GM21423 (cell line): ENCODE results near the gene MYL3.
"Not testable (repeated sequence)": the region's sequence is repeated elsewhere in the genome, so short reads cannot be mapped to it uniquely, and the experiment has no call there.

Experiments
- ATAC-seq: cut with Tn5 transposase; IDR thresholded peaks from one replicate; pipeline ENCODE4 v1.9.1; 2021; ENCODE audit warnings: mild to moderate bottlenecking, moderate library complexity; ENCODE audit not compliant: unreplicated experiment

MYL3 gene

DNA sequence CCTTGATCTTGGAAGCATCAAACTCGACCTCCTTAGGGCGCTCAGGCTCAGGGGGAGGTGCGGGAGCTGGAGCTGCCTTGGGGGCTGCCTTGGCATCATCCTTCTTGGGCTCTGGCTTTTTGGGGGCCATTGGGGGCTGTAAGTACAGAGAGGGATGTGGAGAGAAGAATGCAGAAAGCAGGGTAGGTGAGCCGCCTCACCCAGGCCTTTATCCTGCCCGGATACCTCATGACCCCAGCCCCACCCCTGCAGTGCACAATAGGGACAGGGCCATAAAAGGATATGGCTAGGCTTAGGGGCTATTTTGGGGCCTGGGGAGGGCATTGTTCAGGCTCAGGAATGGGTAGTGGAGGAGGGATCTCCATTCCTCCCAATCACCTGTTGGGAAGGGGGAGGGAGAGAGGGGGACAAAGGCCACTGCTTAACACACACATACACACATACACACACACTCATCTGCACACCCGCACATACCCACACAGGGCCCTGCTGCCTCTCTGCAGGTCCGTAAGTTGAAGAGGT lies at the start of gene MYL3:
MYL3 (minus strand) TSS at position 184 of the 522 bp plus-strand sequence; CDS start at position 130, 54 bp downstream.
- no peak for ATAC-seq

DNA sequence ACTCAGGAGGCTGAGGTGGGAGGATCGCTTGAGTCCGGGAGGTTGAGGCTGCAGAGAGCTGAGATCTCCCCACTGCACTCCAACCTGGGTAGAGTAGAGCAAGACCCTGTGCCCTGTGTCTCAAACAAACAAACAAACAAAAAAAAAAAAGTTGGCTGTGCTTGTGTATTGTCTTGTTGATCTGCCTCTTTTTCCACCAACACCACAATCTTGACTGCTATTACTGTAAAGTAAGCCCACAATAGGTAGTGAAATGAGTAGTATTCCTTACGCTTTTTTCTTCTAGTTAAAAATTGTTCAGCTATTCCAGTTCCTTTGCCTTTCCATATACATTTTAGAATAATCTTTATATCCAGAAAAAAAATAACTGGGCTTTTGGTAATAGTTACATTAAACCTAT lies 49.7 kb upstream of the MYL3 start:
- ATAC-seq = no peak

DNA sequence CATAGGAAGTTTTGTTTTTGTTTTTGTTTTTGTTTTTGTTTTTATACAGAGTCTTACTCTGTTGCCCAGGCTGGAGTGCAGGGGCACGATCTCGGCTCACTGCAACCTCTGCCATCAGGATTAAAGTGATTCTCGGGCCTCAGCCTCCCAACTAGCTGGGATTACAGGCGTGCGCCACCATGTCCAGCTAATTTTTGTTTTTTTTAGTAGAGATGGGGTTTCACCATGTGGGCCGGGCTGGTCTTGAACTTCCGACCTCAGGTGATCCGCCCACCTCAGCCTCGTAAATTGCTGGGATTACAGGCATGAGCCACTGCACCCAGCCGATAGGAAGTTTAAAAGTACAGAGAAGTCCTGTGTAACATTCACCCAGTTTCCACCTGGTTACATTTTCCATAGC lies 47.7 kb upstream of the MYL3 start:
- not testable (repeated sequence) for ATAC-seq

DNA sequence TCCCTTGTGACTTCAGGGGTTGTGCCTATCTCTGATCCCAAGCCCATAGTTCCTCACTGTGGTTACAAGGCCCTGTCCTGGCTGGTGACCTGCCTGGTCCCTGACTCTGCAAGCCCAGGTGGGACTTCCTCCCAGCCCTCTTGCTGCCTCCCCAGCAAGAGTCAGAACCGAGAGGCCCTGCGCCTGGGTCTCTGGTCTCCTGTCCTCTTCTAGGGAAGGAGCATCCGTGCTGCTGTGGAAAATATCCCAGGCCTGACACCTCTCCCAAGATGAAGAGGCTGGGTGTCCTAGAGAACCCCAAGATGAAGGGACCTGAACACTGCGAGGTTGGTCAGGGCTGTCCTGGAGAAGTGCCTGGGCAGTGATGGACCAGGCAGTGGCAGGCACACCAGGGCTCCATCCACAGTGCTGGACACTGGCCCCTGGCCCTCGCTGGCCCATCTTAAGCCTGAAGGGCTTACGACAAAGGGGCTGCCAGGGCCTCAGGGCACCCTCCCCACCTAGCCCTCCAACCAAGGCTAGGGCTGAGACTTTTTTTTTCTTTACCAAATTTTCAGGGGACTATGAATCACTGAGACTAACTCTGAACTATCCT lies 47.0 kb upstream of the MYL3 start:
- no peak for ATAC-seq

DNA sequence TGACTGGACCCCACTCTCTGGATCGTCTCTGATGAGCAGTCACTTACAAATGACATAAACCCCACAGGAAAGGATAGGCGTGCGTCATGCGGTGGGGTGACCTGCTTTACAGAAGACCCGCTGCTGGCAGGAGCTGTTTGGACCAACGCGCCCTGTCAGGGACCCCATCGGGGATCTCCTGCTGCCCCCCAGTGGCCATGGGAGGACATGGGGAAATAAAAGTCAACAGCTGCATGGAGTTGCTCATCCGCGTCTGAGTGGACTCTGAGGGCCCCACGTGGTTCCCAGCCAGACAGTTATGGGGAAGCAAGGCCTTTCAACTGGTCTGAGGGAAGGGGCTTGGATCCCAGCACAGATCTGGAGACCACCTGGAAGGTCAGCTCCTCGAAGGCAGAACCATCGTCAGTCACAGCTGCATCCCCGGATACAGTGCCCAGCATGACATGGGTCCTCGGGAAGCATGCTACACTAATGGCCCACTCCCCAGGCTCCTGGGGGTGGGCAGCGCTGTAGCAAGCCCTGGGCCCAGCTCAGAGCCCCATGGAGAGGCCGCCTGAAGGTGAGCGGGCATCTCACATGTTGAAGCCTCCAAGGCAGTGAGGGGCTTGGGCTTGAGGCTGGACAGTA lies 46.4 kb upstream of the MYL3 start:
- no peak for ATAC-seq

DNA sequence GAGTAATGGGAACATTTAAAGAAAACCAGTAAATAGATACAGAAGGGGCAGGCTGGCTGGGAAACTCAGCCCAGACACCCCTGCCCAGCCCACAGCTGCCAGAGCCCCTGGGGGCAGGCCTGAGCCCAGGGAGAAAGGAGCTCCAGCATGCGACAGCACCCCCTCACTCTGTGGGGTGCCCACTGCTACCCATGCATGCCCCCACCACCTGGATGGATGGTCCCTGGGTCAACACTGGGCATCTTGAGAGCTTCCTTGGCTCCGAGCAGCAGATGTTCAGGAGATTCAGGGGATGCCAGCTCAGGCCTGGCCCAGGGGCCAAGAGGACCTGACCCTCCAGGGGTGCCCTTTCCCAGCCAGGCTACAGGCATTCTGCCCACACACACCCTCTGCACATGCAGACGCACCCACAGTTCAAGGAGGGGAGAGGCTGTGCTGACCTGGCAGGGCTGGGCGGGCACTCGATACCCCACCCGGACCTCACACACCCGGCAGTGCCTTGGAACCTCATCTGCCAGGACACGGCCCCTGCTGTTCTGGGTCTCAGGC lies 45.8 kb upstream of the MYL3 start:
- ATAC-seq = no peak

DNA sequence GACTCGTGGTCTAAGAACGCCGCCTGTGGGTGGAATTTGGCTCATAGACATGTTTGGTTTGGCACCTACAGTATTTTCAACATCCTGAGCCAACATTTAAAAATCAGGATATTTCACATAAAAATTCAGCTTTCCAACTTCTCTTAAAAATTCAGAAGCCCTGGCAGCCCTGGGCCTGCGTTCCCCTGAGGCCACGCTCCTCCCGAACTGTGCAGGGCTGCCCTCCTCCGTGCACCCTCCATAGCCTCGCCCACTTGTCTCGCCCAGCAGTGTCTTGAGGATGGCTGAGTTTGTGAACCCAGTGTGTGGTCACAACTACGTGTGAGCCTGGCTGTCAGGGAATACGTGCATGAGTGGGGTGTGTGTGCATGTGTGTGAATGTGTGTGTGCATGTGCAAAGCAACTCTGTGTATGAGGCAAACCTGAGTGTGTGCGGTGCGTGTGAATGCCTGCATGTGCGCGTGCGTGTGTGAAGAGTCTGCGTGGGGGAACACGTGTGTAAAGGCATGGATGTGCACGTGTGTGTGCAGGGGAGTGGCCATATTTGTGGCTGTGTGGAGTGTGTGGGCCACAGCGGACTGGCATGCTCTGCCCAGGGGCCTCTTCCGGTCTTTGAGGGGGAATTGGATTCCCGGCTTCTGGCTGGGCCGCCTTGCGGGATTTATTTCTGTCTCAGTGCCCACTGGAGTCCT lies 45.2 kb upstream of the MYL3 start:
- ATAC-seq = no peak

DNA sequence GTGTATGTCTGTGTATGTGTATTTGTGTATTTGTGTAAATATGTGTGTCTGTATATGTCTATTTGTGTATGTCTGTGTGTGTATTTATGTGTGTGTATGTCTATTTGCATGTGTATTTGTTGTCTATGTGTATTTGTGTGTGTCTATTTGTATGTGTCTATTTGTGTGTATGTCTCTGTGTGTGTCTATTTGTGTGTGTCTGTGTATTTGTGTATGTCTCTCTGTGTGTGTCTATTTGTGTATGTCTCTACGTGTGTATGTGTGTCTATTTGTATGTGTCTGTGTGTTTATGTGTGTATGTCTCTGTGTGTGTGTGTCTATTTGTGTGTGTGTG lies 44.7 kb upstream of the MYL3 start:
- ATAC-seq = no peak

DNA sequence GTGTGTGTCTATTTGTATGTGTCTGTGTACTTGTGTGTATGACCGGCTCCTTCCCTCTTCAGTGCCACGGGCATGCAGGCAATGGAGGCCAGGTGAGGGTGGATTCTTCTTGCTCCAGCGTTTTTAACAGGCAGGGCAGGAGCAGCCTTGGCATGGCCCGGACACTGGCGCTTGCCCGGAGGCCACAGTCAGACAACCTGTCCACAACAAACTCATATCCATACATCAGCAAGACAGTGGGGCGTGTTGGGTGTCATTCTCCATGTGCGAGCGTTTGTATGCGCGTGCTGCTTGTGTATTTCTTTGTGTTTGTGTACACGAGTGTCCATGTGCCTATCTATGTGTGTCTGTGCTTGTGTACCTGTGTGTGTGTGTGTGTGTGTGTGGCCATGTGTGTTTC lies 44.0 kb upstream of the MYL3 start:
- no peak for ATAC-seq

DNA sequence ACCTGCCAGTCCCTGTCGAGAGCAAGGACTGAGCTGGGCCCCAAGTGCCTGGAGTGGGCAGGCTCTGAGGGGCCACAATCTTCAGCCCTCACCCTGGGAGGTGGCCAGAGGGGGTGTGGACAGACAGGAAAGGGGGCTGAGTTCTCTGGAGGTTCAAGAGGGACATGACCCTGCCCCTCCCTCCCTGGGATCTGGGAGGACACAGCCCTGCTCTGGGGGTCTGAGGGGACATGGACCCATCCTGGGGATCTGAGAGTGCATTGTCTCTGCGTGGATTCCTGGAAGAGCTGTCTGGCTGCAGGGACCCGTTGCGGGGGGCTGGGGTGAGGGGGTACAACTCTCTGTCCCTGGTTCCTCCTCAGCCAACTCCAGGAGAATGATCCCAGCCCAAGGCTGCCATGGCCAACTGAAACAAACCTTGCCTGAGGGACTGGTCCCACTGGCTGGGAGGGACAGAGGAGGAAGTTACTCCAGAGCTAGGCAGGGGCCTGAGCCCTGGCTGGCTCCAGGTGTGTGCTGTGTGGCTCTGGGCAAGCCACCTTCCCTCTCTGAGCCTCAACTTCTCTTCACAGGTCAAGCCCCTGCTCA lies 43.3 kb upstream of the MYL3 start:
- no peak for ATAC-seq

DNA sequence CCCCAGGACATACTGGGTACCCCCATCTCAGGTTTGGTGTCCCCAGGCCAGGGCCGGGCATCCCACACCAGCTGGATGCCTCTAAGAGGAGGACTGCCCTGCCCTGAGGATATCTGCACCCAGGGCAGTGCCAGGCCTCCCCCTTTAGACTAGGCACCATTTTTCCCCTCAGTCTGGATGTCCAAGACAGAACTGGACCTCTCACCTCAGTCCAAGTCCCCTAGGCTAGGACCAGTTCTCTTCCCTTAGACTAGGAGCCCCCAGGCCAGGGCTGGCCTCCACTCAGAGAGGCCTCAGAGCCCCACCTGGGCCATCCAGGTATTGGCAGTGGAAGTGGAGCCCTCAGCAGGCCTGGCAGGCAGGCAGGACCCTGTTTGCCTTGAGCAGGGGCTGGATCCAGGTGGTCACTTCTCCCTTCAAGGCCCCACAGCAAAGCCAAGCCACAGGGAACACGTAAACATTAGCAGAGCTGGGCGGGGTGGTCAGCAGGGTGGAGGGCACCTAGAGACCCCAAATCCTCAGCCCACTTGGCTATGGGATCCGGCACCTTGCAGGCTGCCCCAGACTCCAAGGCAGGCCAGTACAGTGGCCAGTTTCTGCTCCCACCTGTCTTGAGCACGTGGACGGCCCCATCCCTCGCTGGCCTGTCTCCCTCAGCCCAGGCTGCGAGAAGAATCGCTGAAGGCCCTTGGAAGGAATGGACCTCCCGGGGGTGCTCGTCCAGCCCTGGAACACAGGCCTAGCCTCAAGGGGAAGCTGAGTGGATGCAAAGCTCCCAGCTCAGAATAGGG lies 42.6 kb upstream of the MYL3 start:
- ATAC-seq = no peak

DNA sequence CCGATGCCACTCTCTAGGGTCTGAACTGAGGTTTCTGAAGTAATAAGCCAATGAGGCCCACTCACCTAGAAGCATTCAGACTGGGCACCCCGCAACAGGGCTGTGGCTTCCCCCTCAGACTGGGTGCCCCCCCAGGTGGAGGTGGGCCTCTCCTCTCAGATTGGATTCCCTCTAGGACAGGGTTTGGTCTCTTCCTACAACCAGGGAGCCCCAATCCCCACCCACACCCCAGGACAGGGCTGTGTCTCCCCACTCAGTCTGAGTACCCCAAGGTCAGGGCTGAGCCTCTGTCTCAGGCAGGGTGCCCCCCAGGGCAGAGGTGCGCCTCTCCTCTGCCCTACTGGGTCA lies 41.9 kb upstream of the MYL3 start:
- ATAC-seq = no peak

DNA sequence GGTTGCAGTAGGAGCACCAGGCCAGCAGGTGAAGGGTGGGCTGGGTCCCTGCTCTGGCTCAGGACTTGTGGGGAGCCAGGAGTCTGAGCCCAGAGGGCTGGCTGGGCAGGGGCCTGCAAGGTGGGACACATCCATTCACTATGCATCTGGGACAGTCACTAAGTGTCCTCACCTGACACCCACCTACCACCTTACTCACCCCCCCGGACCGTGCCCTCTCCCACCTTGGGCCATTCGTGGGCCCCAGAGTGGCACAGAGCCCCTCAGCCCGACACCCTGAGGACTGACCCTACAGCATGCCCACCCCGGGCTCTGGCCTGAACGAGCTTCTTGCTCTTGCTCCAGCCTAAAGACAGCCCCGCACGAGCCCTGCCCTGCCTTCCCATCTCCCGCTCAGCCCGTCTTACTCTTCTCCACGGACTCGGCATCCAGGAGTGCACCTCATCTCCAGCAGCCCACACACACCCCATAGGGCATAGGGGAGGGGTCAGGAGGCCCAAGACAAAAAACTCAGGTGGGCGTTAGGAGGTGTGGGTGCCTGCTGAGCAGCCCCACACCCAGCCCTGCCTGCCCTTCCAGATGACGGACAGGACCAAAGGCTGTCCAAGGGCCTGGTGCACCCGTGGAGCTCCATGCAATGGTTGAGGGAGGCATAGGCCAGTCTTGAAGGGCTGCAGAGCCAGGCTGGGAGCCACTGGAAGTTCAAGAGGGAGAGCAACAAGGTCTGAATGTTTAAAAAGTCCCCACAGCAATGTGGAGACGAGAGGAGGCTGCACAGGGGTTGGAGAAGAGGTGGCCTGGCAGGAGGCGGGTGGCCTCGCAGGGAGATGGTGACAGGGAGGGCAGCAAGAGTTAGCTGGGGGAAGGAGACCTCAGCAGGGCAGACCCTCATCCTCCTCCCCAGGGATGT lies 41.3 kb upstream of the MYL3 start:
- no peak for ATAC-seq

DNA sequence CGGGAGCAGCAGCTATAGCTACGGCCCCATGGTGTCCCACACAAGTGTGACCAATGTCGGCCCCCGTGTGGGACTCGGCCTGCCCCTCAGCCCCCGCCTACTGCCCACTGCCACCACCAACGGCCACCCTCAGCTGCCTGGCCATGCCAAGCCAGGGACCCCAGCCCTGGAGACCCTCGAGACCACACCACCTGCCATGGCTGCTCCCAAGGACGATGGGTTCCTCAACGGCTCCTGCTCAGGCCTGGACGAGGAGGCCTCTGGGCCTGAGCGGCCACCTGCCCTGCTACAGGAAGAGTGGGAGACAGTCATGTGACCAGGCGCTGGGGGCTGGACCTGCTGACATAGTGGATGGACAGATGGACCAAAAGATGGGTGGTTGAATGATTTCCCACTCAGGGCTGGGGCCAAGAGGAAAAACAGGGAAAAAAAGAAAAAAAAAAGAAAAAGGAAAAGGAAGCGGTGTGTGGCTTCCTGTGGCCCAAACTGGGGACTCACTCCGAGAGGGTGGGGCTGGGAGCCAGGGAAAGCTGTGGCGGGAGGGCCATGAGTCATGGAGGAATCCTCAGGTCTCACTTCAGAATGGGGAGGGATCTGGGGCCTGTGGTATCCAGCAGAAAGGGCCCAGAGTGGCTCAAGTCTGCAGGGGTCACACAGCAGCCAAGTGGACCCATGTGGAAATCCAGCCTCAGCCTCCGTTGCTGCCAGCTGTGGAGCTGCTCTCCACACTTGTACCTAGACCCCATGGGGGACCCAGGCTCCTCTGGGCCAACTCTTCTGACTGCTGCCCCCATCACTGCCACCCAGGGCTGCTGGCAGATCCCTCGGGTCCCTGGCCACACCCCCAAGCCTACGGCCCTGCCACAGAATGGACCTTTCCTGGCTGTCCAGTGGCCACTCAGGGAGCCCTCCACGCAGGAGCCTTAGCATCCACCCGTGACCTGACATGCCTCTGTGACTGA lies 40.4 kb upstream of the MYL3 start:
- ATAC-seq = no peak

DNA sequence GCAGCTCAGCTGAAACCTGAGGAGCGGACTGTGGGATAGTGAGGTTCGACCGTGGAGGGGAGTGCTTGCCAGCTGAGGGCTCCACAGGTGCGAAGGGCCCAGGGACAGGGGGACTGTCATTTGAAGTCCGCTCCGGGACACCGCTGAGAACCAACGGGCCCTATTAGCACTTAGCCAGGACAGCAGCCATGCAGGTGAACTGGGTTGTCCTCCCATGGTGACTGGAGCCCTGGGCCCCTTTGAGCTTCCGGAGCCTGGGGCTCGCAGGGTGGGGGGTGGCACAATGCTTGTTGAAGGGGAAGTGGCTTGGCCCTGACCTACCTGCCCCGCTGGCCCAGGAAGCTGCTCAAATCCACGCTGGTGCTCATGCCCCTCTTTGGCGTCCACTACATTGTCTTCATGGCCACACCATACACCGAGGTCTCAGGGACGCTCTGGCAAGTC lies 39.0 kb upstream of the MYL3 start:
- no peak for ATAC-seq

DNA sequence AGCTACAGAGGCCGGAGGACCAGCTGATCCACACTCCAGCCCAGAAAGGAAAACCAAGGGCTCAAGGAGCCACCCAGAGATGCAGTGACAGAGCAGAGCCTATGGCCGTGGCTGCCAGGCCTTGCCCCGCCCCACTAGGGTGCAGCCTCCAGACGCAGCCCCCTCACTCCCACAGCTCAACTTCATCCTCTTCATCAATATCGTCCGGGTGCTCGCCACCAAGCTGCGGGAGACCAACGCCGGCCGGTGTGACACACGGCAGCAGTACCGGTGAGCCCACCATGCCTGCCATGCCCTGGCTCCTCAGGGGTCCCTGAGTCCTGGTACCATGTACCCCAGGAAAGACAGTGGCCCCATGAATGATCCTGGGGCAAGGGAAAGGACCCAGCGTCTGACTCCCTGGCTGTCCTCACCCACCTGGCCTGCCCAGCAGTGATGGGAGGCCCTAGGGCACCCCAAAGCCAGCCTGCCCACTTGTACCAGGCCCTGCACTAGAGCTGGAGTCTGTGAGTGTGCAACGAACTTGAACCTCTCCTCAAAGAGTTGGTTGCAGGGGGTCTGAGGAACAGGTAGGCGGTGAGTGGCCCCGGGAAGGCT lies 38.4 kb upstream of the MYL3 start:
- ATAC-seq = no peak

DNA sequence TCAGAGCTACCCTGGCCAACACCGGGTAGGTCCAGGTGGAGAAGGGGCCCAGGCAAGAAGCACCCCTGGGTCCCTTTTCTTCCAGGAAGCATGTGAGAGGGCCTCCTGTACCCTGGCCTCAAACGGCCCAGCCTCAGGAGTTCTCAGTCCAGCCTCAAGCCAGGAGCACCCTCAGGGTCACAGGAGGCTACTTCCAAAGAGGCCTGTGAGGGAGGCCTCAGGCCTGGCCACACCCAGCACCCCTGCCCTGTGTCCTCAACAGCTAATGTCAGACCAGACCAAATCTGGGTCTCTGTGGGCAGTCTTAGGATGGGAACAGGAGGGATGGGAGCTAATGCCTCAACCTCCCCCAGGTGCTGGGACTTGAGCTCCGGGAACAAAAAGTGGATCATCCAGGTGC lies 37.8 kb upstream of the MYL3 start:
- ATAC-seq = no peak

DNA sequence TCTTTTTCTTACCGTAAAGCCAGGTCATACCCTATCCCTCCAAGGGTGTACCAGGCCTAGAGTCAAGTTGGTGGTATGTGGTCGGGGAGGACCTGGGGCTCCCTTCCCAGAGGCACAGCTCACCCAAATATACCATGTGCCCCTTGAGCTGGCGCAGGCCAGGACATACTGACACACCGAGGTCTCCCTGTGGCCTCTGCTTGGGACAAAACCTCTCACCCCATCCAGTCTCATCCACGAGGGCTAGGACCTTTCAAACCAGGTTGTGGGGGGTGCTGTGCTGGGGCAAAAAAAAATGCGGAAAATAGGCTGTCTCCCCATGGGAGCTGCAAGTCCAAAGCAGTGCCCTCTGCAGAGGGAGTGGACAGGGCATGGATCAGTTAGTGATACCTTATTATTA lies 37.1 kb upstream of the MYL3 start:
- ATAC-seq = no peak

DNA sequence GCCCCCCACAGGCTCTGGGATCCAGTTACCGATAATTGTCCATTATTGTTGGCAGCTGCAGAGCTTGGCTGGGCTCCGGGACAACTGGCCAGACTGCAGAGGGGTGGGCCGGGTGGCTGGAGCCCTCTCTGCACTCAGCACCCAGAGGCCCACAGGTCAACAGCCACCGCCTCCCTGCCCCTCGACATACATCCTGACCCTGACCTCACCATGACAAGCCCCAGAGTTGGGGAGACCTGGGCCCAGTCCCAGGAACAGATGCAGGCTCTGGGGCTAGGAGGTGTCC lies 36.7 kb upstream of the MYL3 start:
- no peak for ATAC-seq
